HG03571 (cell line): ENCODE data around the gene PCDHGB6.
"Not testable (repeated sequence)": the region's sequence is repeated elsewhere in the genome, so short reads cannot be mapped to it uniquely, and the experiment has no call there.

ENCODE experiments used
- ATAC-seq: cut with Tn5 transposase; IDR thresholded peaks from one replicate; pipeline ENCODE4 v1.9.1; 2021; ENCODE audit not compliant: unreplicated experiment

Gene PCDHGB6

DNA sequence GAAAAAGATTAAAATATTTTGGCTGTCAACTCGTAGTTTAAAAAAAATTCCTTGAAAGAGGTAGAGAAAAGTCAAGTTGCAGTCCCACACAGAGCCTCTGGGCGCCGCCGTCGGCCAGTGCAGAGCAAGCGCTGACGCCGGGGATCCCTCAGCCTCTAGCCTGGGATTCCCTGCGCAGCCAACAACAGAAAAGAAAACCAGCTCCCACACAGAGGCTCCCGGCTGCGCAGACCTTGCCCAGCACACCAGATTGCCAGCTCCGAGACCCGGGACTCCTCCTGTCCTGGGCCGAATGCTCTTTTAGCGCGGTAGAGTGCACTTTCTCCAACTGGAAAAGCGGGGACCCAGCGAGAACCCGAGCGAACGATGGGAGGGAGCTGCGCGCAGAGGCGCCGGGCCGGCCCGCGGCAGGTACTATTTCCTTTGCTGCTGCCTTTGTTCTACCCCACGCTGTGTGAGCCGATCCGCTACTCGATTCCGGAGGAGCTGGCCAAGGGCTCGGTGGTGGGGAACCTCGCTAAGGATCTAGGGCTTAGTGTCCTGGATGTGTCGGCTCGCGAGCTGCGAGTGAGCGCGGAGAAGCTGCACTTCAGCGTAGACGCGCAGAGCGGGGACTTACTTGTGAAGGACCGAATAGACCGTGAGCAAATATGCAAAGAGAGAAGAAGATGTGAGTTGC, 9.8 kb downstream of the PCDHGB6 start, which contains the start of gene PCDHGB7:
Gene PCDHGB7 (plus strand): TSS at position 184 of the 679 bp plus-strand sequence. CDS start 183 bp downstream, at position 367.
- ATAC-seq = peak; percentile 68

GRCh38 chr5:141419074-141419880, 11.5 kb downstream of the PCDHGB6 start:
- ATAC-seq = no peak

DNA sequence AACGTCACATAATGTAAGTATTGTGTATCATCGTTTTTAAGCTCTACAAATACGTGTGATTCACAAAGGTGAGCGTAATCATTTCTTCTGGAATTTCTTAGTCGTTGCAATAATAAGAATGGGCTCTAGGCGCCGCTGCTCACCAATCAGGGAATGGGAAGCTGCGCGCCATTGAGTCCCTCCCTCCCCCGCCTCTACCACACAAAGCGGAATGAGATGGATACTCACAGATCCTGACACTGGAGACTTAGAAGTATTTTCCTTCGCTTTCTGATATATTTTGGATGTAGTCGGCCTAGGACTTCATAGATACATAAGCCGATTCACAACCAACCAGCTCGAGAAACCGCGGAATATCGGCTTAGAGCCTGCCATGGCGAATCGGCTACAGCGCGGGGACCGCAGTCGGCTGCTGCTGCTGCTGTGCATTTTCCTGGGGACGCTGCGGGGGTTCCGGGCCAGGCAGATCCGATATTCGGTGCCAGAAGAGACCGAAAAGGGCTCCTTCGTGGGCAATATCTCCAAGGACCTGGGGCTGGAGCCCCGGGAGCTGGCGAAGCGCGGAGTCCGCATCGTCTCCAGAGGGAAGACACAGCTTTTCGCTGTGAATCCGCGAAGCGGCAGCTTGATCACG, 13.2 kb downstream of the PCDHGB6 start, which contains the start of gene PCDHGA11:
Gene PCDHGA11 (plus strand): TSS at position 197 of the 634 bp plus-strand sequence. CDS start 177 bp downstream, at position 374.
- no peak for ATAC-seq

DNA sequence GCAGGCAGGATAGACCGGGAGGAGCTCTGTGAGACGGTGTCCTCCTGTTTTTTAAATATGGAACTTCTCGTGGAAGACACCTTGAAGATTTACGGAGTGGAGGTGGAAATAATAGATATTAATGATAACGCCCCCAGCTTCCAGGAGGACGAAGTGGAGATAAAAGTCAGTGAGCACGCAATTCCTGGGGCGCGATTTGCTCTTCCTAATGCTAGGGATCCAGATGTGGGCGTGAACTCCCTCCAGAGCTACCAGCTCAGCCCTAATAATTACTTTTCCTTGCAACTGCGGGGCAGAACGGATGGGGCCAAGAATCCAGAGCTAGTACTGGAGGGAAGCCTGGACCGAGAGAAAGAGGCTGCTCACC, 13.7 kb downstream of the PCDHGB6 start:
- no peak for ATAC-seq

- ATAC-seq = no peak
These were observed 15.0 kb downstream of the PCDHGB6 start for GRCh38 chr5:141422742-141423291.

DNA sequence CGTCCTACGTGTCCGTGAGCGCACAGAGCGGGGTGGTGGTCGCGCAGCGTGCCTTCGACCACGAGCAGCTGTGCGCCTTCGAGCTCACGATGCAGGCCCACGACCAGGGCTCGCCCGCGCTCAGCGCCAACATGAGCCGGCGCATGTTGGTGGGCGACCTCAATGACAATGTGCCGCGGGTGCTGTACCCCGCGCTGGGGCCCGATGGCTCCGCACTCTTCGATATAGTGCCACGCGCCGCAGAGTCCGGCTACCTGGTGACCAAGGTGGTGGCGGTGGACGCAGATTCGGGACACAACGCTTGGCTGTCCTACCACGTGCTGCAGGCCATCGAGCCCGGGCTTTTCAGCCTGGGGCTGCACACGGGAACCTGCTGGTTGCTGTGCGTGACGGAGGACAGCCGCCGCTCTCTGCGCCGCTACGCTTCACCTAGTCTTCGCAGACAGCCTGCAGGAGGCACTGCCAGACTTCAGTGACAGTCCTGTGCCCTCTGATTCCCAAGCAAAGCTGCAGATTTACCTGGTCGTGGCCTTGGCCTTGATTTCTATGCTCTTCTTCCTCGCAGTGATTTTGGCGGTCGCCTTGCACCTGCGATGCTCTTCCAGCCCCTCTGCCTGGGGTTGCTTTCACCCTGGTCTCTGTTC, 20.1 kb downstream of the PCDHGB6 start:
- ATAC-seq = no peak

- peak; percentile 94 for ATAC-seq
These were observed 22.7 kb downstream of the PCDHGB6 start, which contains the start of gene PCDHGA12 for GRCh38 chr5:141430332-141431113. Gene PCDHGA12, plus strand, starts transcription at chr5:141430507. Its CDS starts 253 bp downstream, at chr5:141430760.

GRCh38 chr5:141431286-141431685, 23.5 kb downstream of the PCDHGB6 start:
- ATAC-seq = peak; percentile 27

DNA sequence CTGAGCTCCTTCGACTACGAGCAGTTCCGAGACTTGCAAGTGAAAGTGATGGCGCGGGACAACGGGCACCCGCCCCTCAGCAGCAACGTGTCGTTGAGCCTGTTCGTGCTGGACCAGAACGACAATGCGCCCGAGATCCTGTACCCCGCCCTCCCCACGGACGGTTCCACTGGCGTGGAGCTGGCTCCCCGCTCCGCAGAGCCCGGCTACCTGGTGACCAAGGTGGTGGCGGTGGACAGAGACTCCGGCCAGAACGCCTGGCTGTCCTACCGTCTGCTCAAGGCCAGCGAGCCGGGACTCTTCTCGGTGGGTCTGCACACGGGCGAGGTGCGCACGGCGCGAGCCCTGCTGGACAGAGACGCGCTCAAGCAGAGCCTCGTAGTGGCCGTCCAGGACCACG, 24.5 kb downstream of the PCDHGB6 start:
- not testable (repeated sequence) for ATAC-seq

DNA sequence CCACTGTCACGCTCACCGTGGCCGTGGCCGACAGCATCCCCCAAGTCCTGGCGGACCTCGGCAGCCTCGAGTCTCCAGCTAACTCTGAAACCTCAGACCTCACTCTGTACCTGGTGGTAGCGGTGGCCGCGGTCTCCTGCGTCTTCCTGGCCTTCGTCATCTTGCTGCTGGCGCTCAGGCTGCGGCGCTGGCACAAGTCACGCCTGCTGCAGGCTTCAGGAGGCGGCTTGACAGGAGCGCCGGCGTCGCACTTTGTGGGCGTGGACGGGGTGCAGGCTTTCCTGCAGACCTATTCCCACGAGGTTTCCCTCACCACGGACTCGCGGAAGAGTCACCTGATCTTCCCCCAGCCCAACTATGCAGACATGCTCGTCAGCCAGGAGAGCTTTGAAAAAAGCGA, 24.9 kb downstream of the PCDHGB6 start:
- not testable (repeated sequence) for ATAC-seq

GRCh38 chr5:141434006-141434405, 26.2 kb downstream of the PCDHGB6 start:
- no peak for ATAC-seq

DNA sequence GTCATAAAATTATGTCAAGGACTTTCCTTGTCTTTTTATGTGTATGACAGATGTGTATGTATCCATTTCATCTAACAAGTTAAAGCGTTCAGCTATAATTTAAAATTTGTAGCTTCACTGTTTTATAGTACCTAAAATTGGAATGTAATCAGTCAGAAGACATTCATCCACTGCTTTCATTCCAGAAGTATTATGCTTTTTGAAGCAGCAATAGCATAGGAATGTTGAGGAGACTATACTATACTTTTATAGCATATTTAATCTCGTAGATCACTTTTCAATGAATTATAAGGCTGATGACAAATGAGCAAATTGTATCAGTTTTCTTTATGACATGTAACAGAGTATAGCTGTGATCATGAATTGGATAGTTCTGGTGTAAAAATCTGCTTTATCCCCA, 29.4 kb downstream of the PCDHGB6 start:
- no peak for ATAC-seq

GRCh38 chr5:141439411-141440141, 31.8 kb downstream of the PCDHGB6 start:
- ATAC-seq = no peak

DNA sequence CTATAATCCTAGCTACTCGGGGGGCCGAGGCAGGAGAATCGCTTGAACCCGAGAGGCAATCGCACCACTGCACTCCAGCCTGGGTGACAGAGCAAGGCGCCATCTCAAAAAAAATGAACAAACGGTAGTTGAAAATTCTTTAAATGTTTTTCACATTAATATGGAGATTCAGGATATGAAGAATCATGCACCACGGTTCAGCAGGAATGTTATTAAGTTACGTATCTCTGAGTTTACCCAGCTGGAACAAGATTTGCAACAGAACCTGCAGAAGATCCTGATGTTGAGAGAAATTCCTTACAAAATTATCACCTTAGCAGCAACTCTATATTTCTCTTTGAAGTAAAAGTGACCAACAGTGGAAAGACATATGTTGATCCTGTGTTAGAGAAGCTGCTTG, 32.5 kb downstream of the PCDHGB6 start:
- no peak for ATAC-seq

GRCh38 chr5:141441571-141442170, 33.9 kb downstream of the PCDHGB6 start:
- ATAC-seq = no peak
